HEK293 (cell line): ENCODE measurements around the gene ZNRF2.

ENCODE experiments used
- CTCF ChIA-PET: fragments of 350-600 bp; formaldehyde crosslinking; extraction: SDS; loops from one replicate; lab custom pipeline; 2021; ENCODE audit warnings: antibody characterized with exemption; lab: Yijun Ruan, JAX
- POLR2A ChIA-PET: fragments of 300-600 bp; formaldehyde crosslinking; extraction: SDS; loops from one replicate; lab custom pipeline; 2020; ENCODE audit warnings: antibody characterized with exemption, inconsistent platforms; lab: Yijun Ruan, JAX
- H3K27ac ChIP-seq: fragments of 200-500 bp; sonication (Bioruptor generic); 2 replicates; pipeline ENCODE4 v1.5.1; 2014; ENCODE audit warnings: low read depth, low read length, control low read depth, inconsistent platforms; ENCODE audit errors: extremely low read depth
- H3K36me3 ChIP-seq, 2 experiments: fragments of 200-500 bp in 1 of 2; sonication (Bioruptor generic) in 1 of 2; 1 replicate in 1 of 2; 2 replicates in 1 of 2; pipeline ENCODE4 v1.5.1; 2014 to 2017; ENCODE audit warnings: inconsistent platforms in 2 of 2, low read length in 2 of 2; ENCODE audit not compliant: control insufficient read depth in 2 of 2, insufficient read depth in 1 of 2
- H3K4me1 ChIP-seq: fragments of 200-500 bp; sonication (Bioruptor generic); 2 replicates; pipeline ENCODE4 v1.5.1; 2014; ENCODE audit warnings: mild to moderate bottlenecking, low read length, inconsistent platforms; ENCODE audit not compliant: control insufficient read depth, insufficient read depth
- H3K4me3 ChIP-seq: 2 replicates; pipeline ENCODE4 v1.5.1; 2011; ENCODE audit warnings: low read depth, mild to moderate bottlenecking, control low read depth, low read length, moderate library complexity
- H3K9me3 ChIP-seq: fragments of 200-500 bp; sonication (Bioruptor generic); 2 replicates; pipeline ENCODE4 v1.5.1; 2014; ENCODE audit warnings: low read depth, low read length, inconsistent platforms; ENCODE audit not compliant: control insufficient read depth, insufficient read depth
- IKZF3 ChIP-seq: fragments of 450-650 bp; IDR thresholded peaks from 2 replicates; pipeline ENCODE4 v1.5.0; 2018; ENCODE audit warnings: missing biosample characterization, mild to moderate bottlenecking, missing genetic modification characterization, moderate library complexity
- KLF1 ChIP-seq: fragments of 450-650 bp; formaldehyde crosslinking; IDR thresholded peaks from 2 replicates; pipeline ENCODE4 v1.5.1; 2016; ENCODE audit warnings: missing biosample characterization, missing genetic modification characterization
- REPIN1 ChIP-seq: fragments of 450-650 bp; formaldehyde crosslinking; IDR thresholded peaks from 2 replicates; pipeline ENCODE4 v1.5.1; 2017; ENCODE audit warnings: missing biosample characterization, missing genetic modification characterization, low read depth
- SALL2 ChIP-seq: fragments of 450-650 bp; formaldehyde crosslinking; IDR thresholded peaks from 2 replicates; pipeline ENCODE4 v1.5.0; 2017; ENCODE audit warnings: missing biosample characterization, mild to moderate bottlenecking, missing genetic modification characterization, borderline replicate concordance
- ZFP3 ChIP-seq: fragments of 450-650 bp; formaldehyde crosslinking; IDR thresholded peaks from 2 replicates; pipeline ENCODE4 v1.5.1; 2016; ENCODE audit warnings: low read depth, missing biosample characterization, missing genetic modification characterization
- ZNF121 ChIP-seq: fragments of 450-650 bp; formaldehyde crosslinking; IDR thresholded peaks from 2 replicates; pipeline ENCODE4 v1.5.1; 2016; ENCODE audit warnings: missing biosample characterization, missing genetic modification characterization
- ZNF146 ChIP-seq: fragments of 450-650 bp; formaldehyde crosslinking; IDR thresholded peaks from 2 replicates; pipeline ENCODE4 v1.5.1; 2016; ENCODE audit warnings: missing biosample characterization, missing genetic modification characterization
- ZNF155 ChIP-seq: fragments of 450-650 bp; formaldehyde crosslinking; IDR thresholded peaks from 2 replicates; pipeline ENCODE4 v1.5.1; 2016; ENCODE audit warnings: missing biosample characterization, missing genetic modification characterization
- ZNF16 ChIP-seq: fragments of 450-650 bp; formaldehyde crosslinking; IDR thresholded peaks from 2 replicates; pipeline ENCODE4 v1.5.1; 2016; ENCODE audit warnings: low read depth, missing biosample characterization, missing genetic modification characterization
- ZNF19 ChIP-seq: fragments of 450-650 bp; formaldehyde crosslinking; IDR thresholded peaks from 2 replicates; pipeline ENCODE4; 2016; ENCODE audit warnings: missing biosample characterization, missing genetic modification characterization, low read depth
- ZNF211 ChIP-seq: fragments of 450-650 bp; formaldehyde crosslinking; IDR thresholded peaks from 2 replicates; pipeline ENCODE4 v1.5.1; 2016; ENCODE audit warnings: low read depth, missing biosample characterization, missing genetic modification characterization
- ZNF214 ChIP-seq: fragments of 450-650 bp; formaldehyde crosslinking; IDR thresholded peaks from 2 replicates; pipeline ENCODE4 v1.5.1; 2017; ENCODE audit warnings: missing biosample characterization, mild to moderate bottlenecking, missing genetic modification characterization, borderline replicate concordance
- ZNF549 ChIP-seq: fragments of 450-650 bp; IDR thresholded peaks from 2 replicates; pipeline ENCODE4 v1.5.1; 2018; ENCODE audit warnings: missing biosample characterization, missing genetic modification characterization, mild to moderate bottlenecking, inconsistent platforms, moderate library complexity
- ZNF610 ChIP-seq: fragments of 450-650 bp; formaldehyde crosslinking; IDR thresholded peaks from 2 replicates; pipeline ENCODE4 v1.5.1; 2016; ENCODE audit warnings: missing biosample characterization, missing genetic modification characterization, borderline replicate concordance
- ZNF624 ChIP-seq: fragments of 450-650 bp; formaldehyde crosslinking; IDR thresholded peaks from 2 replicates; pipeline ENCODE4 v1.5.1; 2017; ENCODE audit warnings: missing biosample characterization, missing genetic modification characterization
- ZNF658 ChIP-seq: fragments of 450-650 bp; formaldehyde crosslinking; IDR thresholded peaks from 2 replicates; pipeline ENCODE4; 2016; ENCODE audit warnings: missing biosample characterization, missing genetic modification characterization
- ZNF837 ChIP-seq: fragments of 450-650 bp; formaldehyde crosslinking; IDR thresholded peaks from 2 replicates; pipeline ENCODE4 v1.5.1; 2016; ENCODE audit warnings: missing biosample characterization, missing genetic modification characterization
- ZXDB ChIP-seq: fragments of 450-650 bp; formaldehyde crosslinking; IDR thresholded peaks from 2 replicates; pipeline ENCODE4 v1.5.1; 2016; ENCODE audit warnings: missing biosample characterization, missing genetic modification characterization
- TF ChIP-seq, protein P1 (sequence below): fragments of 450-650 bp; formaldehyde crosslinking; IDR thresholded peaks from 2 replicates; pipeline ENCODE4 v1.5.1; 2016; ENCODE audit warnings: missing biosample characterization, missing genetic modification characterization
- TF ChIP-seq, protein P2 (sequence below): fragments of 450-650 bp; formaldehyde crosslinking; IDR thresholded peaks from 2 replicates; pipeline ENCODE4 v1.5.1; 2016; ENCODE audit warnings: missing biosample characterization, missing genetic modification characterization
- TF ChIP-seq, protein P3 (sequence below): fragments of 450-650 bp; formaldehyde crosslinking; IDR thresholded peaks from 2 replicates; pipeline ENCODE4 v1.5.1; 2016; ENCODE audit warnings: missing biosample characterization, missing genetic modification characterization
- TF ChIP-seq, protein P4 (sequence below): fragments of 450-650 bp; formaldehyde crosslinking; IDR thresholded peaks from 2 replicates; pipeline ENCODE4 v1.5.1; 2016; ENCODE audit warnings: missing biosample characterization, missing genetic modification characterization
- TF ChIP-seq, protein P5 (sequence below): fragments of 450-650 bp; IDR thresholded peaks from 2 replicates; pipeline ENCODE4 v1.5.1; 2018; ENCODE audit warnings: missing biosample characterization, mild to moderate bottlenecking, missing genetic modification characterization
- TF ChIP-seq, protein P6 (sequence below): fragments of 450-650 bp; formaldehyde crosslinking; IDR thresholded peaks from 2 replicates; pipeline ENCODE4 v1.5.1; 2017; ENCODE audit warnings: missing biosample characterization, missing genetic modification characterization

Gene ZNRF2

DNA sequence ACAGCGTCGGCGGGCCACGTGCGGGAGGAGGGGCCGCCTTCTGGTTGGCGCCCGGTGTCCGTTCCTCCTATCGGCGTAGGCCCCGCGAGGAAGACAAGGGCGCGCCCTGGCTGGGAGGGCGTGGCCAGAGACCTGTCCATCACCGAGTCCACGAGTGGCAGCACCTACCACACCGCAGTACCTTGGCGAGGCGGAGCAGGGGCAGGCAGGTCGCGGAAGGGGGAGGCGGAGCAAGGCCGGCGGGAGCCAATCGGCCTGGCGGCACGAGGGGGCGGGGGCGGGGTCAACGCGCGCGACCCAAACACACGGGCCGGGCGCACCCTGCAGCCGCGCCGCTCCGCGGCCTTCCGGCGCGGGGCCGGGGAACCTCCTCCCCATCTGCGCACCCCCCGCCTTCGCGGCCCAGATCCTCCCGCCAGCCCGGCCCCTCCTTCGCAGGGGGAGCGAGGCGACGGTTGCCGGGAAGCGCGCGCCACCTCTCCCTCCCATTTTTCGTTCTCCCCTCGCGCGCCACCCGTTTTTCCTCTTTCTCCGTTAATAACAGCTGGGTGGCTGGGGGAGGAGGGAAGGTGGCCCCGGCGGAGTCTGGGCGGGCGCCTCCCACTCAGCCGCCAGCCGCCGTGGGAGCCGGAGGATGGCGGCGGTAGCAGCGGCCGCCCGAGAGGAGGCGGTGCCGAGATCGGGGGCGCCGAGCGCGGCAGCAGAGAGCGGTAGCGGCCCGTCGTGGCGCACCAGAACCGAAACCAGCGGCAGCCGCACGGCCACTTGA is at the start of gene ZNRF2:
ZNRF2 (plus strand) TSS at position 300 of the 769 bp plus-strand sequence. CDS start 761 bp downstream, outside the sequence.
- ChIA-PET POLR2A (interaction anchor here (1.0 to 1.6 kb wide), 2 partner anchors 44 to 63 kb away, joined by 3 to 4 read pairs; no protein-coding TSS in a partner anchor), CTCF (interaction anchor here (0.6 to 1.5 kb wide), 3 partner anchors 9 to 127 kb away, joined by 3 to 5 read pairs (median 3); no protein-coding TSS in a partner anchor)
- H3K4me1 ChIP-seq, result no peaks in the 10 kb centered on the region
- peak within 1 kb of the TSS; percentile 75 for H3K4me3 ChIP-seq
- no peaks in the 10 kb centered on the region for H3K36me3 ChIP-seq
- H3K27ac ChIP-seq, result peak within 1 kb of the TSS; percentile 99
- H3K9me3 ChIP-seq, result no peaks in the 10 kb centered on the region
- TF ChIP-seq SALL2 (tag by site-specific recombination), result no peak
- no peak for TF ChIP-seq ZNF16 (tag by site-specific recombination)
- TF ChIP-seq ZFP3, result no peak
- no peak for TF ChIP-seq ZNF211 (tag by site-specific recombination)
- TF ChIP-seq, protein P1, sequence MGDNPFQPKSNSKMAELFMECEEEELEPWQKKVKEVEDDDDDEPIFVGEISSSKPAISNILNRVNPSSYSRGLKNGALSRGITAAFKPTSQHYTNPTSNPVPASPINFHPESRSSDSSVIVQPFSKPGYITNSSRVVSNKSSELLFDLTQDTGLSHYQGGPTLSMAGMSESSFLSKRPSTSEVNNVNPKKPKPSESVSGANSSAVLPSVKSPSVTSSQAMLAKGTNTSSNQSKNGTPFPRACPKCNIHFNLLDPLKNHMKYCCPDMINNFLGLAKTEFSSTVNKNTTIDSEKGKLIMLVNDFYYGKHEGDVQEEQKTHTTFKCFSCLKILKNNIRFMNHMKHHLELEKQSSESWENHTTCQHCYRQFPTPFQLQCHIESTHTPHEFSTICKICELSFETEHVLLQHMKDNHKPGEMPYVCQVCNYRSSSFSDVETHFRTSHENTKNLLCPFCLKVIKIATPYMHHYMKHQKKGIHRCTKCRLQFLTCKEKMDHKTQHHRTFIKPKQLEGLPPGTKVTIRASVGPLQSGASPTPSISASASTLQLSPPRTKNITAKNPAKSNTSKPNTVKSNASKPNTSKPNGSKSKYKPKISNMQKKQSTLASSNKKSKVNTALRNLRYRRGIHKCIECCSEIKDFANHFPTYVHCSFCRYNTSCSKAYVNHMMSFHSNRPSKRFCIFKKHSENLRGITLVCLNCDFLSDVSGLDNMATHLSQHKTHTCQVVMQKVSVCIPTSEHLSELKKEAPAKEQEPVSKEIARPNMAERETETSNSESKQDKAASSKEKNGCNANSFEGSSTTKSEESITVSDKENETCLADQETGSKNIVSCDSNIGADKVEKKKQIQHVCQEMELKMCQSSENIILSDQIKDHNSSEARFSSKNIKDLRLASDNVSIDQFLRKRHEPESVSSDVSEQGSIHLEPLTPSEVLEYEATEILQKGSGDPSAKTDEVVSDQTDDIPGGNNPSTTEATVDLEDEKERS (tag by site-specific recombination), result no peak
- no peak for TF ChIP-seq ZNF214 (tag by site-specific recombination)
- TF ChIP-seq ZNF658 (tag by site-specific recombination), result no peak
- TF ChIP-seq ZNF837, result no peak
- TF ChIP-seq KLF1, result peak; percentile 60; the same call in 1 of the 2 replicates
- TF ChIP-seq, protein P2, sequence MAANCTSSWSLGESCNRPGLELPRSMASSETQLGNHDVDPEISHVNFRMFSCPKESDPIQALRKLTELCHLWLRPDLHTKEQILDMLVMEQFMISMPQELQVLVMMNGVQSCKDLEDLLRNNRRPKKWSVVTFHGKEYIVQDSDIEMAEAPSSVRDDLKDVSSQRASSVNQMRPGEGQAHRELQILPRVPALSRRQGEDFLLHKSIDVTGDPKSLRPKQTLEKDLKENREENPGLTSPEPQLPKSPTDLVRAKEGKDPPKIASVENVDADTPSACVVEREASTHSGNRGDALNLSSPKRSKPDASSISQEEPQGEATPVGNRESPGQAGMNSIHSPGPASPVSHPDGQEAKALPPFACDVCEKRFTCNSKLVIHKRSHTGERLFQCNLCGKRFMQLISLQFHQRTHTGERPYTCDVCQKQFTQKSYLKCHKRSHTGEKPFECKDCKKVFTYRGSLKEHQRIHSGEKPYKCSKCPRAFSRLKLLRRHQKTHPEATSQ (tag by site-specific recombination), result no peak
- TF ChIP-seq ZNF19, result no peak
- no peak for TF ChIP-seq ZNF624
- TF ChIP-seq ZNF549 (tag by site-specific recombination), result no peak
- TF ChIP-seq ZXDB (tag by site-specific recombination), result 0 out of 2 replicates have a peak, but pooled peaks have one; percentile 40
- no peak for TF ChIP-seq ZNF155 (tag by site-specific recombination)
- TF ChIP-seq, protein P3, sequence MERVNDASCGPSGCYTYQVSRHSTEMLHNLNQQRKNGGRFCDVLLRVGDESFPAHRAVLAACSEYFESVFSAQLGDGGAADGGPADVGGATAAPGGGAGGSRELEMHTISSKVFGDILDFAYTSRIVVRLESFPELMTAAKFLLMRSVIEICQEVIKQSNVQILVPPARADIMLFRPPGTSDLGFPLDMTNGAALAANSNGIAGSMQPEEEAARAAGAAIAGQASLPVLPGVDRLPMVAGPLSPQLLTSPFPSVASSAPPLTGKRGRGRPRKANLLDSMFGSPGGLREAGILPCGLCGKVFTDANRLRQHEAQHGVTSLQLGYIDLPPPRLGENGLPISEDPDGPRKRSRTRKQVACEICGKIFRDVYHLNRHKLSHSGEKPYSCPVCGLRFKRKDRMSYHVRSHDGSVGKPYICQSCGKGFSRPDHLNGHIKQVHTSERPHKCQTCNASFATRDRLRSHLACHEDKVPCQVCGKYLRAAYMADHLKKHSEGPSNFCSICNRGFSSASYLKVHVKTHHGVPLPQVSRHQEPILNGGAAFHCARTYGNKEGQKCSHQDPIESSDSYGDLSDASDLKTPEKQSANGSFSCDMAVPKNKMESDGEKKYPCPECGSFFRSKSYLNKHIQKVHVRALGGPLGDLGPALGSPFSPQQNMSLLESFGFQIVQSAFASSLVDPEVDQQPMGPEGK (tag by site-specific recombination), result peak; percentile 95
- TF ChIP-seq IKZF3 (tag by site-specific recombination), result peak; percentile 97
- no peak for TF ChIP-seq ZNF121 (tag by site-specific recombination)
- TF ChIP-seq REPIN1, result no peak
- TF ChIP-seq, protein P4, sequence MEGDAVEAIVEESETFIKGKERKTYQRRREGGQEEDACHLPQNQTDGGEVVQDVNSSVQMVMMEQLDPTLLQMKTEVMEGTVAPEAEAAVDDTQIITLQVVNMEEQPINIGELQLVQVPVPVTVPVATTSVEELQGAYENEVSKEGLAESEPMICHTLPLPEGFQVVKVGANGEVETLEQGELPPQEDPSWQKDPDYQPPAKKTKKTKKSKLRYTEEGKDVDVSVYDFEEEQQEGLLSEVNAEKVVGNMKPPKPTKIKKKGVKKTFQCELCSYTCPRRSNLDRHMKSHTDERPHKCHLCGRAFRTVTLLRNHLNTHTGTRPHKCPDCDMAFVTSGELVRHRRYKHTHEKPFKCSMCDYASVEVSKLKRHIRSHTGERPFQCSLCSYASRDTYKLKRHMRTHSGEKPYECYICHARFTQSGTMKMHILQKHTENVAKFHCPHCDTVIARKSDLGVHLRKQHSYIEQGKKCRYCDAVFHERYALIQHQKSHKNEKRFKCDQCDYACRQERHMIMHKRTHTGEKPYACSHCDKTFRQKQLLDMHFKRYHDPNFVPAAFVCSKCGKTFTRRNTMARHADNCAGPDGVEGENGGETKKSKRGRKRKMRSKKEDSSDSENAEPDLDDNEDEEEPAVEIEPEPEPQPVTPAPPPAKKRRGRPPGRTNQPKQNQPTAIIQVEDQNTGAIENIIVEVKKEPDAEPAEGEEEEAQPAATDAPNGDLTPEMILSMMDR (tag by site-specific recombination), result peak; percentile 64
- TF ChIP-seq, protein P5, sequence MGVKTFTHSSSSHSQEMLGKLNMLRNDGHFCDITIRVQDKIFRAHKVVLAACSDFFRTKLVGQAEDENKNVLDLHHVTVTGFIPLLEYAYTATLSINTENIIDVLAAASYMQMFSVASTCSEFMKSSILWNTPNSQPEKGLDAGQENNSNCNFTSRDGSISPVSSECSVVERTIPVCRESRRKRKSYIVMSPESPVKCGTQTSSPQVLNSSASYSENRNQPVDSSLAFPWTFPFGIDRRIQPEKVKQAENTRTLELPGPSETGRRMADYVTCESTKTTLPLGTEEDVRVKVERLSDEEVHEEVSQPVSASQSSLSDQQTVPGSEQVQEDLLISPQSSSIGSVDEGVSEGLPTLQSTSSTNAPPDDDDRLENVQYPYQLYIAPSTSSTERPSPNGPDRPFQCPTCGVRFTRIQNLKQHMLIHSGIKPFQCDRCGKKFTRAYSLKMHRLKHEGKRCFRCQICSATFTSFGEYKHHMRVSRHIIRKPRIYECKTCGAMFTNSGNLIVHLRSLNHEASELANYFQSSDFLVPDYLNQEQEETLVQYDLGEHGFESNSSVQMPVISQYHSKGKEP (tag by site-specific recombination), result peak; percentile 3; the same call in 1 of the 2 replicates
- TF ChIP-seq, protein P6, sequence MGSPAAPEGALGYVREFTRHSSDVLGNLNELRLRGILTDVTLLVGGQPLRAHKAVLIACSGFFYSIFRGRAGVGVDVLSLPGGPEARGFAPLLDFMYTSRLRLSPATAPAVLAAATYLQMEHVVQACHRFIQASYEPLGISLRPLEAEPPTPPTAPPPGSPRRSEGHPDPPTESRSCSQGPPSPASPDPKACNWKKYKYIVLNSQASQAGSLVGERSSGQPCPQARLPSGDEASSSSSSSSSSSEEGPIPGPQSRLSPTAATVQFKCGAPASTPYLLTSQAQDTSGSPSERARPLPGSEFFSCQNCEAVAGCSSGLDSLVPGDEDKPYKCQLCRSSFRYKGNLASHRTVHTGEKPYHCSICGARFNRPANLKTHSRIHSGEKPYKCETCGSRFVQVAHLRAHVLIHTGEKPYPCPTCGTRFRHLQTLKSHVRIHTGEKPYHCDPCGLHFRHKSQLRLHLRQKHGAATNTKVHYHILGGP, result no peak
- no peak for TF ChIP-seq ZNF610 (tag by site-specific recombination)
- no peak for TF ChIP-seq ZNF146 (tag by site-specific recombination)
